Activated T-helper 1 cell treated with Interleukin-2 at 50 U/mL for 16 hours (primary cell): Measurements from ENCODE around the gene RAPGEF5.

Experiments used
- DNase-seq: peaks from one replicate; pipeline ENCODE4 v3.0.0-alpha.2; 2020; ENCODE audit warnings: low read depth

The RAPGEF5 gene

DNA sequence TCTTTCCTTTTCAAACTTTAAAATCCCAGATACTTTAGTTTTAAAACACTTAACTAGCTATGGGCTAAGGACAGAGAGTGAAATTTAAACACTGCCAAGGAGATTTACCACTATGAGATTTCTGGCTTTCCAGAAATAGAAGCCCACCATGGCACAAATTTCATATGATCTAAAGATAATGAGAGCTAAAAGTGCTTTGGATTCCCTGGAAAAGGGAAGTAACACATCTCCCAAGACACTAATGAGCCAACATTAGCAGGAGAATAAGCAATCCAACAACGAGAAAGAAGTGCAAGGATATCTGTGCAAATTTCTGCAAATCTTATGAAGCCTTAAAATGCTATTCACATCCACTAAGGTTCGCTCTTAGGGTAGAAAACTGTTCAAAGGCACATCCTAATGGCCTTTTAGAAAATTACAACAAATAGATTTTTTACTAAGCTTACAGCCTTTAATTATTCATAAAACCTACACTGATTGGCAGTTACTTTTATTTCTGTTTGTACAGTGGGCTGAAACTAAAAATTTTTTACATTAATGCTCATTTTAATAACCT, 100.3 kb downstream of the RAPGEF5 start:
- DNase-seq, result no peak

DNA sequence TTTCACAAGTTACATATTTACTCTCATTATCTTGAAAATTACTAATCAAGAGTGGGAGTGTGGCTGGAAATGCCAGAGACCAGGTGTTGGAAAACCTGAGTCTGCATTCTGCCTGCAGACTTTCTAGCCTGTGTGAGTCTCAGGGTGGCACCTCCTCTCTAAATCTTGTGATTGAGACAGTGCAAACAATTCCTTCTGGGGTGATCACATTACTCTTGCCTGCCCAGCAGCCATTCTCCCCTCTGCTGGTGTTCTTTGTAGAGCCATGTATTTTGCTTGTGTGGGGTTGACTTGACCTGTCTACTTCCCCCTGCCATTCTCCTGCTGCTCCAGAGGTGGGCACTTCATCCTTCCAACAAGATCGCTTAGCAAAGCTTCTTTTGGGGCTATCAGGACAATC, 101.1 kb downstream of the RAPGEF5 start:
- no peak for DNase-seq

DNA sequence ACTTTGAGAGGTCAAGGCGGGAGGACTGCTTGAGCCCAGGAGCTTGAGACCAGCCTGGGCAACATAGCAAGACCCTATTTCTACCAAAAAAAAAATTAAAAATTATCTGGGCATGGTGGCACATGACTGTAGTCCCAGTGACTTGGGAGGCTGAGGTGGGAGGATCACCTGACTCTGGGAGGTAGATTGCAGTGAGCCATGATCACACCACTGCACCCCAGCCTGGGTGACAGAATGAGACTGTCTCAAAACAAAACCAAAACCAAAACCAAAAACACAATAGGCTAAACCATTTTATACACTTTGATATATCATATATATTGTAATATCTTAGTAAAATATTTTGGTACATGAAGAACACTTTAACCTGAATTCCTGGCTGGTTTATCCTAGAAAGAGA, 101.6 kb downstream of the RAPGEF5 start:
- no peak for DNase-seq

DNA sequence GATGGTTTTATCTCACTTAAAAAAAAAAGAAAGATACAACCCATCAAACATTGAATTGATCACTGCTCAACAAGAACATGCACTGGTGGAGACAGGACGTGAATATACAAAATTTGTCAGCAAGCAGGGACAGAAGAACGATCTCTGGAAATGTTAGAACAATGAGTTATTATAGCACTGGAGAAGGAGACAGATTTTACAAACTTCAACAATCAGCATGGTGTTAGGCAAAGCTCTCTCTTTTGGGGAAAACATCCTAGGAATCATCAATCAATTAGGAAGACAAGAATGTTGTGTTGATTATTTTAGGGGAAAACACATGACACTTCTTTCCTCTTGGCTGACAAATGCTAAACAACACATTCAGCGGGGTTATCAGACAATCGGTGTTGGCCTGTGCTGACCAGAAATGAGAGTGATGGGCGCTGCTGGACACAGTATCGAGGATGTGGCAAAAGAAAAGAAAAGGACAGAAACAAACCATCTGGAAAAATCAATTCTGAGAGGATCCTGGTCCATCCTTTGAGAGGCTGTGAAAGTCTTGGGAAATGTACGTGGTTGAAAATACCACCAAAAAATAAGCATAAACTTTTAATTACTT, 103.9 kb downstream of the RAPGEF5 start:
- no peak for DNase-seq

DNA sequence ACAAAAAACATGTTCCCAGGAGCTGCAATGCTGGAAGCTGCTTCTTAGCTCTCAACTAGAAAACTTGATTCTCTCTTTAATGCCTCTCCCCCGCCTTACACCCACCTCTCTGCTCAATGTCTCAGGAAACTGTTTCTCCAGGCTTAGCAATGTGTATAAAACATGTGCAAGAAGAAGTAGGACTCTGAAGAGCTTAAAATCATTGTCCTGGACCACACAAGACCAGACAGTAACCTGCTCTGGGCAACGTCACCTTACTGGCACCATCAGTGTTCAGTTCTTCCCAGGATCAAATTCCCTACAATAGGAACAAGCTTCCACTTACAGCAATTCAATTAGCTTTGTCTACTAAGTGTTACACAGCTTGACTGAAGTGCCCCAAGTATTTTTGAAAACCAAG, 104.9 kb downstream of the RAPGEF5 start:
- DNase-seq, result no peak

DNA sequence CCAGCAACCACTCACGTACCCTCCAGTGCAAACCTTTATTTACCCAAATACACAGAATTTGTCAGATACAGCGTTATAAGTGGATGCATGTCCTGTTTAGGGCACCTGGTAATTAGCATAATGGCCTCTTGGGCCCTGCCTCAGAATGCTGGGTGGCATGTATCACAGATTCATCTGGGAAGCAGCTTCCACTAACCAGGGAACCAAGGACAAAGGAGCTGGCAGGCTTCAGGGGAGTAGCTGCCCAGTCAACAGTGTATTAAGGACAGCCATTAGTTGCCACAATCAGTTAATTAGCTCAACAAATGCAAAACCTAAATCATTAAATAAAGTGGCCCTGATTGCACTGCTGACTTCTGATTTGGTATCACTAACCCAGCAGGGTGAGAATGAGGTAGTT, 105.7 kb downstream of the RAPGEF5 start:
- no peak for DNase-seq

DNA sequence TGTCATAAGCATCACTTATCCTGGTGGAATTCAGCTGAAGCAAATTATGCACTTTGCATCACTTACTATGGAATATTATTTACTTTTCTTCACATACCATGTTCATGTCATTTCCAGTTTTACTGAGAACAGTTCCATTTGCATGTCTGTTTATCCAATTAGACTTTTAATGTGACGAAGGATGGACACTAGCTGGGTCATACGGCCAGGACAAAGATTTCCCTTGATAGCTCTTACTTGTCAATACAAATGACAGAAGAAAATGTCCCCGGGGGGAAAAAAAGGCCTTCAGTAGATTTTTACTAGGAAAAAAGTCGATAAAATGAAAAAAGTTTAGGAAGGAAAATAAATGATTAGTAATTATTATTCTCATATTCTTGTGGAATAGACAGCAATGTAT, 106.6 kb downstream of the RAPGEF5 start:
- no peak for DNase-seq

DNA sequence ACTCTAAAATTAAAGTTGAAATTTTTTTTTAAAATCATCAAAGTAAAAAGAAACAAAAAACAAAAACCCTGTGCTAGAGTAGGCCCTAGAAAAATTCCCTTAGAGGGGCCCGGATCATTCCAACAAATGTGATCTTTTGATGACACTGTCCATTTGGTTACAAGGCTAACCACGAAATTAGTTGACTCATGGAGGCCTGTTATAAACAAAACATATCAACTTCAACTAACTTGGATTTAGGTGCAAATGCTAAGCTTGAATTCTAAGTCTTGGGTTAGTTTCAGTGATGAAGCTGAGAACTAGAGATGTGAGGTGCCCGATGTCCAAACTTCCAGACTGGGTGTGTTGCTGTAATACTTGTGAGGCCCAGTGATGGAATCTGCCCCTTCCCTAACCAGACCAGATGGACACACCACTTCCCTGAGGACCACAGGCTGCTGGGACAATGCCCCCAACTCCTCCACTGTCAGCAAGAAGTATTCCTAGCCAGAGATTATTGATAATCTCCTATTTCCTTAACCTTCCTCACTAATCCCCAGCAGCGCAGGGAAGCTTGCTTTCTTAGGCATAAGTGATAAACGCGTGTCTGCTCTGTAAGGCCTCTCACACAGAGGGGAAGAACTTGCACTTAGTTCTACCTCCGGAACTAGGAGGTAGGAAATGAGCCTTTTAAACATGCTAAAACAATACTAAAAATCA, 108.7 kb downstream of the RAPGEF5 start:
- DNase-seq, result no peak

DNA sequence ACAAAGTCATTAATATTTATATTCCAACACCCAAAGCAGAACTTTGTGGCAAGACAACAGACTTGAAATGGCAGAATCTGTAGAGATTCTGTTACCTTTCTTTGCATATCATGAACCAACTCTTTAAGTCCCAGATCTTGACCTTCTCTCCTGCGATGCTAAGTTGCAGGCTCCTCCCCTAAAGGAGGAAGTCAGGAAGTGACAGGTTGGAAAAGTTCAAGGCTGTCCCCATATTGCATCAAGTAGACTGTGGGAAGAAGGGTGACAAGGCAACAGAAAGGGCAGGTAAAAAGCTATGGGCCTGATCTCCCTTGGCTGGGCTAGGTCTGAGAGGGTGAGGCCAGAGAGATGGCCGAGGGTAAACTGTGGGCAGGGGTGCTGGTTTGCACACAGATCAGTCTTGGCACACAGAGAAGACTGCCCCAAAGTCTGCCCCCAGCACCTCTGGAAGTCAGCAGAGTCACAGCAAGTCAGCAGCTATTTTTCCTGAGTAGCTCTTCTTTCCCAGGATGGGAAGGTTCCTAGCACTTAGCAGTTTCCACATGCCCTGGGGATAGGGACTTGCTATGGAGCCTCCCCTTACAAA, 115.1 kb downstream of the RAPGEF5 start:
- no peak for DNase-seq

DNA sequence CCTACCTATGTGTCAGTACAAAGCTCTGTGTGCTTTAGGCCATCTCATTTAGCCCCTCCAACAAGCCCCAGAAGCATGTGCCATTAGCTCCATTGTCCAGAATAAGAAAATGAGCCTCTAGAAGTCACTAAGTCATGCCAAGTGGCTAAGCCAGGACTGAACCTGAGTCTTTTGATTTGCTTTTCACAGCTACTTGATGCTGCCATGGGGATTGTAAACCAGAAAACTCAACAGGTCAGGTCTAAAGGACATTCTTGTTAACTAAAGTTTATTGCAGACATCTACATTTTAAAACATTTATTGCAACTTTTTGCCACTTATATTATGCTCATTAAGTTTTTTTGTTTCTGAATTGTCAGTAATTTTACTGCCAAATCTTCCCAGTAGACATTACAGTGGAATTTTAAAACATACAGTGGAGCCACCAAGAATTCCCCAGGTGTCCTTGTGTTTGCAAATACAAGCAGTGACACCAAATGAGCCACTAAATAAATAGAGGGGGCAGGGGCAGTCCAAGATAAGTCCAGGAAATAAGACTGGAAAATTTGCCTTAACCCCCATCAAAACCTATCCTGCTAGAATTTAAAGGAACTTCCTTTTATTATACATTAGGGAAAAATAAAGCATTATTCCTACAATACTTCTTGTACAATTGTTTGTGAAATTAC, 115.9 kb downstream of the RAPGEF5 start:
- no peak for DNase-seq

DNA sequence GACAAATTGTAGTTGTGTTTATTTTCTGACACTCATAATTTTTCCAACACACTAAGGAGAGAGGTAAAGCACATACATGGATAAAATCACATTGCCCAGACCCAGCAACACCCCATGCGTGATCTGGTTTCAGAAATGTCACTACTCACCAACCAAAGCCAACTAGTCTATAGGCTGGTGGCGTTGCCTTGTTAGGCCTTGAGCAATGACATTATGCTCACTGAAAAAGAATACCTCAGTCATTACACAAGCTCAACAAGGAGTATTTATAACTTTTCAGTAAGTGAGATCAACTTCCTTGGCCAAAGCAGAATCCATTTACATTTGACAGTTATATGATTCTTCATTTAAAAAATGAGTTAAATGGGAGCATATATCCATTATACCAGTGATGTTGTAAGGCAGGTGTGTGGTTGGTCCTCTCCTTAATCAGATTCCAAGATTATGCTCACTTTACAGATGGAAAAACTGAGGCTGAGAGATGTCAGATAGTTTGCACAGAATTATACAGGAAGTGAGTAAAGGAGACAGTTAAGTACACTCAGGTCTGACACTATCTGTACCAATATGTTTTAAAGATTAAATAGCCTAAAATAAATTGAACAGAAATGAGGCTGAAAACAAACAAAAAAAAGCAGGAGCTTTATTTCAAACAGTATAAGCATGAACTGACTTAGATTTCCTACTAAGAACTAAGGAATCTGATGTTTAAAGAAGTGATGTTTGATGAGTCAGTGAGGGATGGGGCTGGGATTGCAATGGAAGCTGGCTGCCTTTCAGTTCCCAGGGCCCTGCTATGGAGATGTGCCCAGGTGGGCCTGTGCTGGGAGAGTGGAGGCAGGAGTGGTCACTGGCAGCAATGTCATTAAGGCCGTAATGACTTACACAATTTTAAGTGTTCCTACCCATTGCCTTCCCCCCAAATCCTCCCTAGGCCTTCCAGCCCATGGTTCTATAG, 118.3 kb downstream of the RAPGEF5 start:
- no peak for DNase-seq

DNA sequence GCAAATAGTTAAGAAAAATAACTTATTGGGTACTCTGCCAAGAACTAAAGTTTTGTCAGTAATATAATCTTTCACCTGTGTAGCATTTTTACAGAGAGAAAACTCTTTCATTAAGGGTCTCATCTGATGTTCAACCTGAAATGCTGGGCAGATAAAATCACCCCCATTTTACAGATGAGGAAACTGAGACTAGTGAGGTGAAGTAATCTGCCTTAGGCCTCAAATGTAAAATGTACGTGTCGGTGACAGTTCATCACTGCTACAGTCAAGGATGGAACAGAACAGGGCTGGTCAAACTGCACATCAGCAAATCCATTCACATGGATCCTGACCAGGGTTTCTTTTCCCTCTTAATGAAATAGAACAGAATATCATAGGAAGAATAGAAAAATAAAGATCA, 121.8 kb downstream of the RAPGEF5 start:
- no peak for DNase-seq

DNA sequence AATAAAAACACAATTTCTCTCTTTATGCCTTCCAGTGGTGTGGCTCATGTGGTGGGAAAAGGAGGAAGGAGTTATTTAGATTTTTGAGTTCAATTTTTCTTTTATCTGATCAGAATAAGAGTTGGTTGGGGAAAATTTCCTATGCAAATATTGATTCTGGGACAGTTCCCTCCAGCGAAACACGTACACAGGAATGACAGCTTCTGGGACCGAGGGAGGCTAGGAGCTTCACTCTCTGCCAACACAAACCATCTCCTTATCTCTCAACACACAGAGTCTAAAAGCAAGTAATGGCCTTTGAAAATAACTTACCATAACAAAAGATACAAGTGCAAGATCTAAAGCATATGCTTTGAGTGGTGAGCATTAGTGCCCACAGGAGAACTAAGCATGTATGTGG, 122.7 kb downstream of the RAPGEF5 start:
- DNase-seq, result no peak

DNA sequence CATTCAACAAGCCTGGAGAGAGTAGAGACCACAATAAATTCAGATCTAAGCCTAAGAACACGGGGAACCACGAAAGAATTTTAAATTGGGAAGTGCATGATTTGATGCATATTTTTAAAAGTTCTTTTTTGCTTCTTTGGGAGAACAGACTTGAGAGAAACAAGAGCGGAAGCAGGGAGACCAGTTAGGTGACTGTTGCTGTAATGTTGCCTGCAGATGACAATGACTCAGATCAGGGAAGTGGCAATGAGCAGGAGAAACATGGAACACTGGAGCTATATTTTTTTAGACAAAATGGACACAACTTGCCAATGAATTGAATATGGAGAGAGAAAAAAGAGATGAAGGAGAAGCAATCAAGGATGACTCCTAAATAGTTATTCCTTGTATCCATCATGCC, 125.1 kb downstream of the RAPGEF5 start:
- no peak for DNase-seq

DNA sequence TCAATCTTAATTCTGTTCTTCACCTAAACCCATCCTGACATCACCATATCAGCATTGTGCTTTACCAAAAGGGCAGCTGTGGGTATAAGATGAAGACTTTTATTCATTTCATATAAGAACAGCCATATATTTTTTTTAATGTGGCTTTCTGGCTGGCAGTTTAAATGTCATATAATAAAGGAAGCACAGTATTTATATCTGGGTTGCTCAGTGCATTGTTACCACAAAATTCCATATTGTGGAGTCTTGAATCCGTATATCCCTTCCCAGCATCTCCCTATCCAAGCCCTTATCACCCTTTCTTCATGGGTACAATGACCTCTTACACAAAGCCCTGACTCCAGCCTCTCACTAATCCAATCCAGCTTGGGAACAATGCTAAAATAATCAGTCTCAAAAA, 125.8 kb downstream of the RAPGEF5 start:
- no peak for DNase-seq

DNA sequence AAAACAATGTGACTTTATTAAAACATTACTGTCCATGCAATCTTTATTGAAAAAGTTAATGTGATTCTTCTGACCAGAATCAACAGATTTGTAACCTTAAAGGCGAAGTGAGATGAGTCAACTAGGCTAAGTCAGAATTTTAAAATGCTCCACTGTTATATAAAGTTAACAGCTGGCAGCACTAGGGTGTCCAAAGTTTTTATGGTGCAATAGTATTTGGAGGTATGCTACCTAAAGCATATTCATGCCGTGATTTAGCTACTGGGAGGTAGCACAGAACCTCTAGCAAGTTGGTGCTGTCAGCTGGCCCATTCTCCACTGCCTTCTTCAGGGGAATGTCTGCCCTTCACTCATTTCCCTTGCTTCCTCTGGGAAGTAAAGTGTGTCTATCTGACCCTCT, 126.7 kb downstream of the RAPGEF5 start:
- no peak for DNase-seq

DNA sequence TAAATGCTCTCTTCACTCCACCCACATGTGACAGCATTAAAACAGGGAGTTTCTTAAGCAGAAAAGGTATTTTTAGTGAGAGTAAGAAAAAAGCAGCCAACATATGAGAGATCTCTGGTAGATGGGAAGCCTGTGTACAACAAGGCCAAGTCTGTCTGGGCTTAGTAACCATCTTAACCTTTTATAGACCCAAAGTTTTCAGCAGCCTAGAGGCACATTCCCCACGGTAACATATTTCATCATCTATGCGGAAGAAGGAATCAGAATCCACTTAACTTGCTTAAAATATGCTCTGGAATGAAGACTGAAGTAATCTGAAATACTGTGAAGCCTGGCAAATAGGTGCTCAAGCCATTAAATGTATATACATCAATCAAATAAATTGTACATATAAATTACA, 127.8 kb downstream of the RAPGEF5 start:
- no peak for DNase-seq

DNA sequence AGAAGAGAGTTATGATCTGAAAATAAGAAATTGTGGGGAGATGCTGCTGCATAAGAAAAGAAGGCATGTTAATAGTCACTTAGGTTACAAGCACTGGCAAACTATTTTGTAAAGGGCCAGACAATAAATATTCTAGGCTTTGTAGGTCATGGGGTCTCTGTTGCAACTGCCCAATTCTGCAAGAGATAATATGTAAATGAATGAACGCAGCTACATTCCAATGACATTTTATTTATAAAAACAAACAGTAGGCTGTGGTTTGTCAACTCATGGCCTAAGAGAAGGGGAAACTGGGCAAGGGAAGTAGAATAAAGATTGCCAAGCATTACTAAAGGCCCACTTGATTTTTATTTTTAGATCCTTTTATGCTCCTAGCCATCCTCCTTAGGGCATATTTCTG, 133.1 kb downstream of the RAPGEF5 start:
- no peak for DNase-seq

DNA sequence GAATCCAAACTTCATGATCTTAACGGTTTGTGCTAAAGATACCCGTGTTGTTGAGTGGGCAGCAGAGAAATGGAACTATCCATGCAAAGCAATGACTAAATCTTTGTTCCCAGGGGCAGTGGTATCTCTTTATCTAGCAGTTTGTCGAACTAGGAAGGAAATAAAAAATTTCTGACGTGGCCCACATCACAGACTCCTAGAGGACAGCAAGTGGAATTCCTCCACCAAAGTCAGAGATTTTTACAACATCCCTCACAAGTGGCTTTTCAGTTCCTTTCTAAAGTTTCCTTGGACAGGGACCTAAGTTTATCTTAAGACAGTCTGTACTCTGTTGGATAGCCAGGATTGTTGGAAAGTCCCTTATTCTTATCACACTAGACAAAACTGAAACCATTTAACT, 136.0 kb downstream of the RAPGEF5 start:
- DNase-seq, result no peak

DNA sequence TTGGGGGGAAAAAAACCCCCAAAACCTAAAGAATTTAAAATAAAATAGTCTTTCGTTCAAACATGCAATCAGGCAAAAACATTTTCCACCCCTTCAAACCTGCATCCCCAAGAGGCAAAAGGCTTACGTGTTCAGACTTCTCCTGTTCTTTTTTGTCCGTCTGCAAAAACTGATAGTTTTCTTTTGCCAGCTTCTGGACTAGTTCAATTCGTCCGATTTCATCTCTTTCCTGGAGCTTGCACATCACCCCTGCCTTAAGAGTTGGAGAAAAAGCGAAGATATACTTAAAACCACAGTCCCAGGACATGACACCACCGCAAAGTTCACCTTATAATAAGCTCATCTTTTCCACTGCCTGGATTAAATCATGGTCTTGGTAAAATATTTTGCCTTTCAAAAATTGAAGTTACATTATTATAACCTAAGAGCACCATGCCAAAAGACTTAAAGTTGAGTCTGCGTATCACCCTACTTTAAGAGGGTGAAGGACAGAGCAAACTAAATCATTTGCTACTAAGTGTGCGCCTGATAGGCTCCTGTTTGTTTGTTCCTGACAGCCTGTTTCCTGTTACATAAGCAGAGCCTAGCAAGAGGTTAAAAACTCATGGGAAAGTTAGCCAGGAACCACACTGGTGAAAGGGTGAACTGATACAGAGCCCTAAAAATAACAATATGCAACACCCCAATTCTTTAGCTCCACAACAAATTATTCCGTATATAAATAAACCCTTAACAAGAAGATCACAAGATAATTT, 137.0 kb downstream of the RAPGEF5 start:
- DNase-seq, result no peak

DNA sequence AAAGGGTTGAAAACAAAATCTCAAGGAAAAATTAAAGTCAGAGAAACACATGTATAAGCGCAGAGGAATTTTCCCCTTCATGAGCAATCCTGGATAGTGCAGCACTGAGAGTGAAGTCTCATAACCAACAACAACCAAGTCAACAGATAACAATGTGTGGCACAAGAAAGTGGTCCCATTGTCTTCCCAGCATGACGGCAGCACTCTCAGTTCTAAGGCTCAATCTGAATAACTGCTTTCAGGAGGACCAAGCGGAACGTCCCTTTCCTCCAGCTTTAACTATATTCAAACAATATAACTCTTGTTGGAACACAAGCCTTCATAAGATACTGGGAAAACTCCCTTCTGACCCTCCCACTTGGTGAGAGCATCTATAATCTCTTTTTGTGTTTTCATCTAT, 137.9 kb downstream of the RAPGEF5 start:
- DNase-seq, result no peak
